Stomach (tissue), 9 donors: Measurements from ENCODE around the gene NRP1. TPM values are rescaled to one million over a fixed set of nuclear protein-coding genes. Genes with fewer than 3 reads are reported as not detected.

Experiments
- DNase-seq, 2 donors: peaks; one replicate each; pipeline versions ENCODE4 v3.0.0 to v3.0.0-alpha.2; 2013 to 2019
- H3K27ac ChIP-seq, 5 donors: fragments of 200-600 bp in 4 of 5; sonication (generic) in 4 of 5; one replicate each; pipeline ENCODE4 v1.5.1; 2013 to 2019; ENCODE audit warnings: mild to moderate bottlenecking in 1 of 5, moderate library complexity in 1 of 5
- H3K27me3 ChIP-seq, 3 donors: fragments of 200-600 bp; sonication (generic); one replicate each; pipeline ENCODE4 v1.5.1; 2017 to 2019; ENCODE audit warnings: mixed run types in 1 of 3
- H3K36me3 ChIP-seq, 4 donors: fragments of 200-600 bp; sonication (generic); 1 replicate in 3 of 4; 2 replicates in 1 of 4; pipeline ENCODE4 v1.5.1; 2016 to 2019
- H3K4me1 ChIP-seq, 4 donors: fragments of 200-600 bp; sonication (generic); one replicate each; pipeline ENCODE4 v1.5.1; 2016 to 2019
- H3K4me3 ChIP-seq, 4 donors: fragments of 200-600 bp; sonication (generic) in 3 of 4; one replicate each; pipeline ENCODE4 v1.5.1; 2016 to 2019; ENCODE audit warnings: mild to moderate bottlenecking in 1 of 4
- H3K9me3 ChIP-seq, 4 donors: fragments of 200-600 bp; sonication (generic); one replicate each; pipeline ENCODE4 v1.5.1; 2016 to 2019
- CTCF ChIP-seq, 7 experiments: fragments of 450-650 bp in 4 of 7; fragments of 200-600 bp in 3 of 7; sonication (generic) in 3 of 7; IDR thresholded peaks; one replicate each; pipeline ENCODE4 v1.5.1; 2016 to 2019; ENCODE audit warnings: antibody characterized with exemption in 7 of 7, control low read depth in 2 of 7, mild to moderate bottlenecking in 1 of 7
- EP300 ChIP-seq: sonication (generic); formaldehyde crosslinking; IDR thresholded peaks from one replicate; pipeline ENCODE4 v1.6.1; 2017; ENCODE audit warnings: antibody characterized with exemption
- POLR2A ChIP-seq, 4 donors: fragments of 450-650 bp; IDR thresholded peaks; one replicate each; pipeline ENCODE4 v1.6.1; 2016; ENCODE audit warnings: antibody characterized with exemption in 4 of 4, control low read depth in 2 of 4, mild to moderate bottlenecking in 1 of 4, moderate library complexity in 1 of 4
- POLR2AphosphoS5 ChIP-seq, 3 donors: sonication (generic); formaldehyde crosslinking; IDR thresholded peaks; one replicate each; pipeline ENCODE4 v1.6.1; 2016; ENCODE audit warnings: antibody characterized with exemption in 3 of 3
- WGBS, 5 donors: extraction: QIAGEN DNeasy Blood & Tissue Kit in 3 of 5; methylation state at CpG; one replicate each; pipeline versions ENCODE4 v1.1.5 to v1.1.7; 2013 to 2018; 5-methylcytosine and 5-hydroxymethylcytosine counted together
- intact Hi-C: fragments of 100-400 bp; cut with DNase I; formaldehyde crosslinking; loops from one replicate; pipeline ENCODE4 v1.15.1; 2023; ENCODE audit warnings: low total_unique reads
- polyA plus RNA-seq, 3 donors: library from polyadenylated mRNA; stranded (reverse); fragments of 200-250 nt; gene quantifications; one replicate each; pipeline ENCODE4 v1.2.3, GENCODE V29; 2013
- total RNA-seq, 5 donors: library from RNA; depleted of rRNA; stranded (reverse); fragments of >200 nt; gene quantifications; one replicate each; pipeline versions ENCODE4 v1.1.0 to v1.2.3, GENCODE V29; 2014 to 2016
- donor health status: healthy with polysubstance abuse.
- donor health status: Bipolar disorder and iron deficiency.
- donor health status: healthy.

The NRP1 gene
- total and polyA plus RNA-seq, 8 donors: 4.6 to 94.7 (median 13.0) TPM

GRCh38 chr10:33325929-33326328 lies 8.5 kb downstream of the NRP1 start:
- Histone ChIP-seq H3K4me1 (peaks cover 1 to 63% (median 19%) of the 10 kb centered on the region in 4 donors), H3K9me3 (no peaks in the 10 kb centered on the region), H3K4me3 (no peak overlapping the region), H3K36me3 (peaks cover 4 to 13% (median 6%) of the 10 kb centered on the region in 4 donors), H3K27me3 (no peaks in the 10 kb centered on the region), H3K27ac (no peak overlapping the region)
- no peak for TF ChIP-seq EP300
- TF ChIP-seq CTCF (IDR thresholded peaks at IDR 0.05): no peak
- no peak for TF ChIP-seq POLR2A (IDR thresholded peaks at IDR 0.05)
- intact Hi-C loops: loop anchor here (10.0 kb wide), 1 partner anchor 1319 kb away; no protein-coding TSS in a partner anchor
- 72 to 84% (median 76%) methylated on average over 2 of the region's 2 CpGs for WGBS, 5 donors
- DNase-seq: no peak

GRCh38 chr10:33323721-33324120 lies 10.7 kb downstream of the NRP1 start:
- Histone ChIP-seq H3K36me3 (peaks cover 0 to 6% (median 4%) of the 10 kb centered on the region in 4 donors), H3K4me1 (peaks cover 0 to 44% (median 14%) of the 10 kb centered on the region in 4 donors), H3K4me3 (no peak overlapping the region), H3K27me3 (no peaks in the 10 kb centered on the region), H3K27ac (no peak overlapping the region), H3K9me3 (no peaks in the 10 kb centered on the region)
- no peak for DNase-seq
- intact Hi-C loops: loop anchor here (10.0 kb wide), 1 partner anchor 1321 kb away; no protein-coding TSS in a partner anchor
- WGBS, 5 donors: 56 to 72% (median 62%) methylated on average over 6 of the region's 6 CpGs
- TF ChIP-seq EP300 (no peak), POLR2AphosphoS5 (IDR thresholded peaks at IDR 0.05) (no peak), POLR2A (IDR thresholded peaks at IDR 0.05) (no peak), CTCF (IDR thresholded peaks at IDR 0.05) (no peak)

- peaks cover 0 to 43% (median 14%) of the 10 kb centered on the region in 4 donors for H3K4me1 ChIP-seq
- no peaks in the 10 kb centered on the region for H3K36me3 ChIP-seq
- no peaks in the 10 kb centered on the region for H3K27me3 ChIP-seq
- TF ChIP-seq POLR2AphosphoS5 (IDR thresholded peaks at IDR 0.05) (no peak), CTCF (IDR thresholded peaks at IDR 0.05) (no peak), EP300 (no peak), POLR2A (IDR thresholded peaks at IDR 0.05) (no peak)
- intact Hi-C loops: loop anchor here (10.0 kb wide), 1 partner anchor 1323 kb away; no protein-coding TSS in a partner anchor
- DNase-seq: no peak
- H3K4me3 ChIP-seq: no peak overlapping the region
- H3K9me3 ChIP-seq: no peaks in the 10 kb centered on the region
- 55 to 74% (median 67%) methylated on average over 6 of the region's 6 CpGs for WGBS, 5 donors
- no peak overlapping the region for H3K27ac ChIP-seq
These were observed 13.0 kb downstream of the NRP1 start for GRCh38 chr10:33321516-33321915.

- H3K4me3 ChIP-seq: no peak overlapping the region
- 89 to 97% (median 95%) methylated on average over 7 of the region's 7 CpGs for WGBS, 5 donors
- intact Hi-C loops: loop anchor here (10.0 kb wide), 1 partner anchor 1325 kb away; no protein-coding TSS in a partner anchor
- TF ChIP-seq CTCF (IDR thresholded peaks at IDR 0.05): no peak
- TF ChIP-seq POLR2A (IDR thresholded peaks at IDR 0.05): no peak
- no peak for TF ChIP-seq EP300
- no peak for TF ChIP-seq POLR2AphosphoS5 (IDR thresholded peaks at IDR 0.05)
- no peaks in the 10 kb centered on the region for H3K9me3 ChIP-seq
- H3K4me1 ChIP-seq: peaks cover 0 to 48% (median 20%) of the 10 kb centered on the region in 4 donors
- H3K36me3 ChIP-seq: no peaks in the 10 kb centered on the region
- H3K27ac ChIP-seq: no peak overlapping the region
- no peak for DNase-seq
- H3K27me3 ChIP-seq: no peaks in the 10 kb centered on the region
These were observed 14.2 kb downstream of the NRP1 start for GRCh38 chr10:33320288-33320687.
